PC-9 (cell line): Measurements from ENCODE around the gene ARHGAP24.

Source experiments
- CTCF ChIP-seq: fragments of 200-600 bp; sonication (generic); conservative IDR thresholded peaks from 2 replicates; pipeline ENCODE4 v1.6.1; 2017; ENCODE audit warnings: mixed run types, antibody characterized with exemption, mild to moderate bottlenecking, moderate library complexity
- EZH2 ChIP-seq: fragments of 200-600 bp; sonication (generic); IDR thresholded peaks from 2 replicates; pipeline ENCODE4 v1.8.0; 2017; ENCODE audit warnings: antibody characterized with exemption, low read depth

- TF ChIP-seq CTCF (no peak), EZH2 (no peak)
These were observed 28.6 kb upstream of the ARHGAP24 start for GRCh38 chr4:85446141-85446861.
